ENCODE data around the gene FANCI.

FANCI gene

GRCh38 chr15:89282631-89283030 lies 38.9 kb downstream of the FANCI start:
- no peak for TF ChIP-seq TAF1 (IDR thresholded peaks at IDR 0.05; ENCODE audit: low read depth)

DNA sequence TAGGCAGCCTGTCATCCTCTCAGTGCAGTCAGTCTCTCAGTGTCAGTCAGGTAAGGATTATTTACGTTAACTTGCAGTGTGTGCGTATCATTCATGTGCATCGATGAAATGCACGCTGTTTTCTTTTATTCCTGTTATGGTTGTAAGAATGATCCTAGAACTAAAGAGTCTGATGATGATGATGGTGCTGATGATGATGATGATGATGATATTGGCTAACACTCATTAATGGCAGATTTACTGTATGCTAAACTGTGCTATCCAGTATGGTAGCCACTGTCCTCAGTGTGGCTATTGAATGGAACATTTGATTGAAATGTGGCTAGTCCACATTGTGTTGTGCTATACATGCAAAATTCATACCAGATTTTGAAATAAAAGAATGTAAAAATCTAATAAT lies 39.4 kb downstream of the FANCI start:
- TF ChIP-seq YY1 (IDR thresholded peaks at IDR 0.05; ENCODE audit: low read depth) (no peak), TCF12 (IDR thresholded peaks at IDR 0.05; ENCODE audit: low read depth) (no peak)

DNA sequence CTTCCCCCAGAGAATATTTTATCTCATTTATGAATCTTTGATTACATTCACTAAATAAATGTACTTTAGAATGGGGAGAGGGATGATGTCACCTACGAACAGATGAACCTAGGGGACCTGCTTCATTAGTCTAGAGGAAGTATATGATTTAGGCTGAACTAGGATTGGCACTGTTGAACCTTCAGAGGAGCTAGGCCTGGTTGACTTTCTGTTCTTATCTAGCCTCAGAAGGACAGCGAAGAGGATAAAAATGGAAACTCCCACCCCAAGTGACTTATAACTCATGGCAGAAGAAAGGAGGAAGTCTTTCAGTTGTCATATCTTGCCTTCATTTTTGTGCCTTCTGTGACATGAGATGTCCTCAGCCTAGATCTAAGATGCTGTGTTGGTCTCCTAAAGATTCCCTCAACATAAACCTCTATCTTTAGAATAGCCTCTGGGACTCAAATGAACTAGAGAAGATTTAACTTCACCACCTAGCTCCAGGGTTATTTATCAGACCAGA lies 48.2 kb downstream of the FANCI start:
- TF ChIP-seq TEAD4 (IDR thresholded peaks at IDR 0.05) (no peak), NFIC (IDR thresholded peaks at IDR 0.05) (no peak), YY1 (IDR thresholded peaks at IDR 0.05; ENCODE audit: low read depth) (no peak), MAX (IDR thresholded peaks at IDR 0.05) (no peak), TCF12 (IDR thresholded peaks at IDR 0.05; ENCODE audit: low read depth) (no peak), RAD21 (IDR thresholded peaks at IDR 0.05; ENCODE audit: low read depth) (no peak), ZBTB7A (IDR thresholded peaks at IDR 0.05; ENCODE audit: low read depth) (no peak), EGR1 (IDR thresholded peaks at IDR 0.05) (no peak), CREB1 (IDR thresholded peaks at IDR 0.05; ENCODE audit: low read depth) (no peak), CEBPB (IDR thresholded peaks at IDR 0.05) (no peak), FOXM1 (IDR thresholded peaks at IDR 0.05; ENCODE audit: borderline replicate concordance, low read depth) (no peak), EP300 (IDR thresholded peaks at IDR 0.05; ENCODE audit: borderline replicate concordance) (no peak)
- TF ChIP-seq, protein P1, sequence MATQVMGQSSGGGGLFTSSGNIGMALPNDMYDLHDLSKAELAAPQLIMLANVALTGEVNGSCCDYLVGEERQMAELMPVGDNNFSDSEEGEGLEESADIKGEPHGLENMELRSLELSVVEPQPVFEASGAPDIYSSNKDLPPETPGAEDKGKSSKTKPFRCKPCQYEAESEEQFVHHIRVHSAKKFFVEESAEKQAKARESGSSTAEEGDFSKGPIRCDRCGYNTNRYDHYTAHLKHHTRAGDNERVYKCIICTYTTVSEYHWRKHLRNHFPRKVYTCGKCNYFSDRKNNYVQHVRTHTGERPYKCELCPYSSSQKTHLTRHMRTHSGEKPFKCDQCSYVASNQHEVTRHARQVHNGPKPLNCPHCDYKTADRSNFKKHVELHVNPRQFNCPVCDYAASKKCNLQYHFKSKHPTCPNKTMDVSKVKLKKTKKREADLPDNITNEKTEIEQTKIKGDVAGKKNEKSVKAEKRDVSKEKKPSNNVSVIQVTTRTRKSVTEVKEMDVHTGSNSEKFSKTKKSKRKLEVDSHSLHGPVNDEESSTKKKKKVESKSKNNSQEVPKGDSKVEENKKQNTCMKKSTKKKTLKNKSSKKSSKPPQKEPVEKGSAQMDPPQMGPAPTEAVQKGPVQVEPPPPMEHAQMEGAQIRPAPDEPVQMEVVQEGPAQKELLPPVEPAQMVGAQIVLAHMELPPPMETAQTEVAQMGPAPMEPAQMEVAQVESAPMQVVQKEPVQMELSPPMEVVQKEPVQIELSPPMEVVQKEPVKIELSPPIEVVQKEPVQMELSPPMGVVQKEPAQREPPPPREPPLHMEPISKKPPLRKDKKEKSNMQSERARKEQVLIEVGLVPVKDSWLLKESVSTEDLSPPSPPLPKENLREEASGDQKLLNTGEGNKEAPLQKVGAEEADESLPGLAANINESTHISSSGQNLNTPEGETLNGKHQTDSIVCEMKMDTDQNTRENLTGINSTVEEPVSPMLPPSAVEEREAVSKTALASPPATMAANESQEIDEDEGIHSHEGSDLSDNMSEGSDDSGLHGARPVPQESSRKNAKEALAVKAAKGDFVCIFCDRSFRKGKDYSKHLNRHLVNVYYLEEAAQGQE (IDR thresholded peaks at IDR 0.05; ENCODE audit: low read depth), result no peak

GRCh38 chr15:89293012-89293411 lies 49.2 kb downstream of the FANCI start:
- TF ChIP-seq CREB1 (IDR thresholded peaks at IDR 0.05; ENCODE audit: low read depth) (no peak), TAF1 (IDR thresholded peaks at IDR 0.05; ENCODE audit: low read depth) (no peak), RAD21 (IDR thresholded peaks at IDR 0.05; ENCODE audit: low read depth) (no peak), YY1 (IDR thresholded peaks at IDR 0.05; ENCODE audit: low read depth) (no peak), TEAD4 (IDR thresholded peaks at IDR 0.05) (no peak), TCF12 (IDR thresholded peaks at IDR 0.05; ENCODE audit: low read depth) (no peak), MAX (IDR thresholded peaks at IDR 0.05) (no peak), USF1 (IDR thresholded peaks at IDR 0.05) (no peak), NFIC (IDR thresholded peaks at IDR 0.05) (no peak), EP300 (IDR thresholded peaks at IDR 0.05; ENCODE audit: borderline replicate concordance) (no peak), ZBTB7A (IDR thresholded peaks at IDR 0.05; ENCODE audit: low read depth) (no peak), FOXM1 (IDR thresholded peaks at IDR 0.05; ENCODE audit: borderline replicate concordance, low read depth) (no peak), CEBPB (IDR thresholded peaks at IDR 0.05) (no peak), EGR1 (IDR thresholded peaks at IDR 0.05) (no peak)
- TF ChIP-seq, protein P1 (IDR thresholded peaks at IDR 0.05; ENCODE audit: low read depth), result no peak

DNA sequence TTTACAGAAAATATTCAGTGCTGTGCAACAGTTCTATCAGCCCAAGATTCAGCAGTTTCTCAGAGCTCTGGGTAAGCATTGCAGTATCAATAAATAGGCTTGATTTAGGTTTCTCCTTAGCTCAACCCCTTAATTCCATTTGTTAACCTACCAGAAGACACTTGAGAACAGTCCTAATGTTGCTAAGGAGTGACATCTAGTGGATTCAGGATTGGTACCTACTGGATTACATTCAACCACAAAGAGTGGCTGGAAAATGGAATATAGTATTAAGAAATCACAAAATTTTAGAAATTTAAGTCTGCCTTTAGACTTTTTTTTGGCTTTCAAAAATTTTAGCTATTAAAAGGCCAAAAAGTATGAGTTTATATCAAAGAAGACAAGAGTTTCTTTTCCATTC lies 56.1 kb downstream of the FANCI start:
- TF ChIP-seq USF1 (IDR thresholded peaks at IDR 0.05) (no peak), TEAD4 (IDR thresholded peaks at IDR 0.05) (no peak), FOXM1 (IDR thresholded peaks at IDR 0.05; ENCODE audit: borderline replicate concordance, low read depth) (no peak), CREB1 (IDR thresholded peaks at IDR 0.05; ENCODE audit: low read depth) (no peak), ZBTB7A (IDR thresholded peaks at IDR 0.05; ENCODE audit: low read depth) (no peak), EGR1 (IDR thresholded peaks at IDR 0.05) (no peak), NFIC (IDR thresholded peaks at IDR 0.05) (no peak), TCF12 (IDR thresholded peaks at IDR 0.05; ENCODE audit: low read depth) (no peak), CEBPB (IDR thresholded peaks at IDR 0.05) (no peak), EP300 (IDR thresholded peaks at IDR 0.05; ENCODE audit: borderline replicate concordance) (no peak), RAD21 (IDR thresholded peaks at IDR 0.05; ENCODE audit: low read depth) (no peak), TAF1 (IDR thresholded peaks at IDR 0.05; ENCODE audit: low read depth) (no peak), YY1 (IDR thresholded peaks at IDR 0.05; ENCODE audit: low read depth) (no peak), MAX (IDR thresholded peaks at IDR 0.05) (no peak)
- TF ChIP-seq, protein P1 (IDR thresholded peaks at IDR 0.05; ENCODE audit: low read depth), result no peak
